Ovary (tissue), 9 donors: ENCODE measurements around the gene SUSD3. TPM values are rescaled to one million over a fixed set of nuclear protein-coding genes. Genes with fewer than 3 reads are reported as not detected.

Experiments
- DNase-seq, 5 donors: peaks; one replicate each; pipeline ENCODE4 v3.0.0-alpha.2; 2019 to 2020
- H3K27ac ChIP-seq, 2 donors: fragments of 200-600 bp; one replicate each; pipeline versions ENCODE4 v1.5.1 to v1.8.0; 2019 to 2022
- H3K27me3 ChIP-seq: fragments of 200-600 bp; one replicate; pipeline ENCODE4 v1.8.0; 2022
- H3K36me3 ChIP-seq: fragments of 200-600 bp; sonication (generic); one replicate; pipeline ENCODE4 v1.5.1; 2019
- H3K4me1 ChIP-seq: one replicate; pipeline ENCODE4 v1.8.1; 2013; ENCODE audit warnings: mild to moderate bottlenecking, moderate library complexity; ENCODE audit not compliant: insufficient read depth
- H3K4me3 ChIP-seq: fragments of 200-600 bp; sonication (generic); one replicate; pipeline ENCODE4 v1.5.1; 2017
- H3K9me3 ChIP-seq, 2 donors: fragments of 200-600 bp in 1 of 2; sonication (generic) in 1 of 2; one replicate each; pipeline versions ENCODE4 v1.5.1 to v1.8.1; 2013 to 2019; ENCODE audit warnings: mild to moderate bottlenecking in 1 of 2, moderate library complexity in 1 of 2
- CTCF ChIP-seq, 3 donors: fragments of 450-650 bp in 2 of 3; fragments of 200-600 bp in 1 of 3; IDR thresholded peaks; one replicate each; pipeline versions ENCODE4 v1.5.1 to v1.8.0; 2016 to 2022; ENCODE audit warnings: antibody characterized with exemption in 3 of 3, mild to moderate bottlenecking in 1 of 3
- EP300 ChIP-seq: sonication (generic); formaldehyde crosslinking; IDR thresholded peaks from one replicate; pipeline ENCODE4 v1.6.1; 2017; ENCODE audit warnings: antibody characterized with exemption
- POLR2A ChIP-seq: fragments of 450-650 bp; IDR thresholded peaks from one replicate; pipeline ENCODE4 v1.6.1; 2017; ENCODE audit warnings: antibody characterized with exemption, mild to moderate bottlenecking, moderate library complexity
- WGBS, 3 donors: extraction: QIAGEN DNeasy Blood & Tissue Kit in 1 of 3; methylation state at CpG; one replicate each; pipeline versions ENCODE4 v1.1.5 to v1.1.7; 2013 to 2017; 5-methylcytosine and 5-hydroxymethylcytosine counted together
- intact Hi-C, 4 donors: fragments of 100-400 bp; cut with DNase I; formaldehyde crosslinking; loops; one replicate each; pipeline versions ENCODE4 v1.11.0 to v1.15.1; 2022 to 2023
- polyA plus RNA-seq, 2 donors: library from polyadenylated mRNA; stranded (reverse); fragments of 200-250 nt in 1 of 2; fragments of 350-450 nt in 1 of 2; fragmentation: Illumina TruSeq in 1 of 2; extraction: RNeasy Lipid Tissue Mini Kit (QIAGEN cat#74804) in 1 of 2; gene quantifications; one replicate each; pipeline ENCODE4 v1.2.3, GENCODE V29; 2013 to 2014
- total RNA-seq, 7 donors: library from RNA; depleted of rRNA in 2 of 7; stranded (reverse); fragments of >200 nt in 2 of 7; fragmentation: NEBNext Ultra II Directional in 3 of 7; extraction: Animal tissue kit (Norgen Biotek cat#: 25700) in 3 of 7; gene quantifications; one replicate each; pipeline versions ENCODE4 v1.1.0 to v1.2.4, GENCODE V29; 2016 to 2023
- donor health status: DM: no; HTN: no; CAD: no; lungs with moderate emphysema.
- donor health status: DM: no; HTN: no; CAD: no.
- donor health status: Bipolar disorder and iron deficiency.
- donor health status: DM: yes; HTN: yes; CAD: no.
- donor health status: DM: no; HTN: no; CAD: no.
- donor health status: DM: yes; HTN: yes; CAD: no.

The SUSD3 gene
- total and polyA plus RNA-seq, 9 donors, result 9.6 to 66.1 (median 42.4) TPM

- no peak overlapping the region for H3K4me3 ChIP-seq
- intact Hi-C loops, result no loop called here
- TF ChIP-seq CTCF (IDR thresholded peaks at IDR 0.05), result no peak
- no peak for TF ChIP-seq POLR2A
- no peak for TF ChIP-seq EP300
- H3K27me3 ChIP-seq, result no peaks in the 10 kb centered on the region
- H3K27ac ChIP-seq, result peak overlapping the region in 1 of 2 donors; percentile 76
- peak; percentile 67 to 85 (median 79) for DNase-seq
- H3K9me3 ChIP-seq, result no peaks in the 10 kb centered on the region
- 1 to 5% (median 3%) methylated on average over 5 of the region's 5 CpGs for WGBS, 3 donors
- H3K4me1 ChIP-seq, result peaks cover 23% of the 10 kb centered on the region
- H3K36me3 ChIP-seq, result no peaks in the 10 kb centered on the region
Measured at GRCh38 chr9:93072383-93072795, 13.9 kb downstream of the SUSD3 start.

GRCh38 chr9:93076101-93076791, 17.7 kb downstream of the SUSD3 start:
- intact Hi-C loops, result no loop called here

GRCh38 chr9:93076792-93077128, 18.3 kb downstream of the SUSD3 start:
- intact Hi-C loops, result no loop called here
- H3K9me3 ChIP-seq, result no peaks in the 10 kb centered on the region
- 83 to 95% (median 86%) methylated on average over 2 of the region's 2 CpGs for WGBS, 3 donors
- no peak for TF ChIP-seq EP300
- no peak for TF ChIP-seq CTCF (IDR thresholded peaks at IDR 0.05)
- TF ChIP-seq POLR2A, result no peak
- DNase-seq, result no peak
- no peaks in the 10 kb centered on the region for H3K27me3 ChIP-seq
- H3K36me3 ChIP-seq, result no peaks in the 10 kb centered on the region
- peaks cover 19% of the 10 kb centered on the region for H3K4me1 ChIP-seq
- no peak overlapping the region for H3K27ac ChIP-seq
- H3K4me3 ChIP-seq, result no peak overlapping the region

More at GRCh38 chr9:93076101-93076791, 17.7 kb downstream of the SUSD3 start:
- H3K4me3 ChIP-seq, result no peak overlapping the region
- WGBS, 3 donors, result 87 to 91% (median 90%) methylated on average over 11 to 12 of the region's 12 CpGs
- TF ChIP-seq POLR2A (no peak), EP300 (no peak)
- no peaks in the 10 kb centered on the region for H3K27me3 ChIP-seq
- DNase-seq, result no peak
- no peaks in the 10 kb centered on the region for H3K9me3 ChIP-seq
- peaks cover 23% of the 10 kb centered on the region for H3K4me1 ChIP-seq
- H3K27ac ChIP-seq, result no peak overlapping the region
- no peaks in the 10 kb centered on the region for H3K36me3 ChIP-seq

GRCh38 chr9:93077367-93077766, 18.9 kb downstream of the SUSD3 start:
- Histone ChIP-seq H3K9me3 (no peaks in the 10 kb centered on the region), H3K36me3 (no peaks in the 10 kb centered on the region), H3K4me3 (no peak overlapping the region), H3K27ac (no peak overlapping the region), H3K27me3 (no peaks in the 10 kb centered on the region), H3K4me1 (peaks cover 13% of the 10 kb centered on the region)
- WGBS, 3 donors, result 88 to 100% (median 97%) methylated on average over 1 of the region's 1 CpG
- no peak for DNase-seq
- intact Hi-C loops, result no loop called here
- TF ChIP-seq POLR2A (no peak), CTCF (IDR thresholded peaks at IDR 0.05) (no peak), EP300 (no peak)

GRCh38 chr9:93077811-93078210, 19.3 kb downstream of the SUSD3 start:
- no peak overlapping the region for H3K4me3 ChIP-seq
- H3K27ac ChIP-seq, result no peak overlapping the region
- DNase-seq, result peak in 1 of 5 donors; percentile 29
- H3K27me3 ChIP-seq, result no peaks in the 10 kb centered on the region
- 95 to 96% (median 95%) methylated on average over 16 of the region's 16 CpGs for whole genome bisulfite sequencing, 3 donors
- peaks cover 10% of the 10 kb centered on the region for H3K4me1 ChIP-seq
- intact Hi-C loops, result no loop called here
- H3K36me3 ChIP-seq, result no peaks in the 10 kb centered on the region
- H3K9me3 ChIP-seq, result no peaks in the 10 kb centered on the region
- no peak for TF ChIP-seq EP300
- TF ChIP-seq CTCF (IDR thresholded peaks at IDR 0.05), result no peak
- TF ChIP-seq POLR2A, result no peak
